Ascending aorta (tissue), 2 donors: ENCODE measurements around the gene INPP5D. TPM values are rescaled to one million over a fixed set of nuclear protein-coding genes. Genes with fewer than 3 reads are reported as not detected.
A peak's percentile ranks its signal among the peaks of the same experiment; 100 is the strongest.
"Not testable (repeated sequence)": the region's sequence is repeated elsewhere in the genome, so short reads cannot be mapped to it uniquely, and the experiment has no call there.

Source experiments
- DNase-seq, 2 donors: peaks; one replicate each; pipeline ENCODE4 v3.0.0-alpha.2; 2019; ENCODE audit warnings: low spot score in 2 of 2
- H3K27ac ChIP-seq, 2 donors: fragments of 200-600 bp; sonication (generic); one replicate each; pipeline ENCODE4 v1.5.1; 2016 to 2017; ENCODE audit warnings: mild to moderate bottlenecking in 1 of 2
- H3K27me3 ChIP-seq: fragments of 200-600 bp; sonication (generic); one replicate; pipeline ENCODE4 v1.5.1; 2017
- H3K36me3 ChIP-seq, 2 donors: fragments of 200-600 bp; sonication (generic); one replicate each; pipeline ENCODE4 v1.5.1; 2016
- H3K4me1 ChIP-seq, 2 donors: fragments of 200-600 bp; sonication (generic); one replicate each; pipeline ENCODE4 v1.5.1; 2016 to 2017; ENCODE audit warnings: mild to moderate bottlenecking in 1 of 2
- H3K4me3 ChIP-seq, 2 donors: fragments of 200-600 bp; sonication (generic); one replicate each; pipeline ENCODE4 v1.5.1; 2016 to 2017; ENCODE audit warnings: mild to moderate bottlenecking in 1 of 2
- H3K9me3 ChIP-seq, 2 donors: fragments of 200-600 bp; sonication (generic); one replicate each; pipeline ENCODE4 v1.5.1; 2016
- CTCF ChIP-seq, 3 experiments: fragments of 200-600 bp in 2 of 3; fragments of 450-650 bp in 1 of 3; sonication (generic) in 2 of 3; IDR thresholded peaks; one replicate each; pipeline ENCODE4 v1.5.1; 2016 to 2019; ENCODE audit warnings: antibody characterized with exemption in 3 of 3, mild to moderate bottlenecking in 1 of 3, moderate library complexity in 1 of 3
- intact Hi-C: fragments of 100-400 bp; cut with DNase I; formaldehyde crosslinking; loops from one replicate; pipeline ENCODE4 v1.15.1; 2023
- total RNA-seq: library from RNA; depleted of rRNA; stranded (reverse); fragments of >200 nt; gene quantifications from one replicate; pipeline ENCODE4 v1.1.0, GENCODE V29; 2016

INPP5D gene
- total RNA-seq, 1 donor from 2014 or later = 21.7 TPM

GRCh38 chr2:233096006-233096405 is 35.9 kb downstream of the INPP5D start:
- Histone ChIP-seq H3K4me3 (no peak overlapping the region), H3K27ac (no peak overlapping the region), H3K9me3 (no peaks in the 10 kb centered on the region), H3K4me1 (no peaks in the 10 kb centered on the region), H3K36me3 (no peaks in the 10 kb centered on the region), H3K27me3 (no peaks in the 10 kb centered on the region)
- no peak for TF ChIP-seq CTCF (IDR thresholded peaks at IDR 0.05)
- intact Hi-C loops = loop anchor here (5.0 kb wide), 1 partner anchor 156 kb away; the partner anchor contains the start of gene ATG16L1
- no peak for DNase-seq

GRCh38 chr2:233098618-233099017 is 38.5 kb downstream of the INPP5D start:
- H3K27ac ChIP-seq = no peak overlapping the region
- intact Hi-C loops = loop anchor here (5.0 kb wide), 1 partner anchor 154 kb away; the partner anchor contains the start of gene ATG16L1
- no peak overlapping the region for H3K4me3 ChIP-seq
- H3K4me1 ChIP-seq = no peaks in the 10 kb centered on the region
- no peaks in the 10 kb centered on the region for H3K27me3 ChIP-seq
- no peaks in the 10 kb centered on the region for H3K36me3 ChIP-seq
- no peaks in the 10 kb centered on the region for H3K9me3 ChIP-seq
- no peak for DNase-seq
- TF ChIP-seq CTCF (IDR thresholded peaks at IDR 0.05) = peak in 2 of 3 experiments; percentile 9 to 21

GRCh38 chr2:233099820-233100191 is 39.7 kb downstream of the INPP5D start:
- H3K9me3 ChIP-seq, H3K4me1 ChIP-seq, H3K27me3 ChIP-seq, H3K36me3 ChIP-seq, DNase-seq, H3K4me3 ChIP-seq, H3K27ac ChIP-seq: not testable (repeated sequence)
- intact Hi-C loops = loop anchor here (5.0 kb wide), 1 partner anchor 152 kb away; the partner anchor contains the start of gene ATG16L1

GRCh38 chr2:233100192-233100998 is 40.3 kb downstream of the INPP5D start:
- TF ChIP-seq CTCF (IDR thresholded peaks at IDR 0.05) = no peak
- no peak for DNase-seq
- Histone ChIP-seq H3K36me3 (no peaks in the 10 kb centered on the region), H3K4me3 (no peak overlapping the region), H3K27ac (no peak overlapping the region), H3K27me3 (no peaks in the 10 kb centered on the region), H3K9me3 (no peaks in the 10 kb centered on the region), H3K4me1 (no peaks in the 10 kb centered on the region)
- intact Hi-C loops = no loop called here

GRCh38 chr2:233101141-233101540 is 41.0 kb downstream of the INPP5D start:
- Histone ChIP-seq H3K9me3 (no peaks in the 10 kb centered on the region), H3K27ac (no peak overlapping the region), H3K4me3 (no peak overlapping the region), H3K36me3 (no peaks in the 10 kb centered on the region), H3K27me3 (no peaks in the 10 kb centered on the region), H3K4me1 (no peaks in the 10 kb centered on the region)
- TF ChIP-seq CTCF (IDR thresholded peaks at IDR 0.05) = no peak
- intact Hi-C loops = no loop called here
- DNase-seq = no peak

GRCh38 chr2:233101816-233102215 is 41.7 kb downstream of the INPP5D start:
- DNase-seq = no peak
- intact Hi-C loops = no loop called here
- Histone ChIP-seq H3K4me3 (no peak overlapping the region), H3K27ac (no peak overlapping the region), H3K9me3 (no peaks in the 10 kb centered on the region), H3K27me3 (no peaks in the 10 kb centered on the region), H3K36me3 (no peaks in the 10 kb centered on the region), H3K4me1 (no peaks in the 10 kb centered on the region)
- no peak for TF ChIP-seq CTCF (IDR thresholded peaks at IDR 0.05)
